ENCODE data around the gene LIPT1.
A peak's percentile ranks its signal among the peaks of the same experiment; 100 is the strongest.
"Not testable (repeated sequence)": the region's sequence is repeated elsewhere in the genome, so short reads cannot be mapped to it uniquely, and the experiment has no call there.

LIPT1 gene

DNA sequence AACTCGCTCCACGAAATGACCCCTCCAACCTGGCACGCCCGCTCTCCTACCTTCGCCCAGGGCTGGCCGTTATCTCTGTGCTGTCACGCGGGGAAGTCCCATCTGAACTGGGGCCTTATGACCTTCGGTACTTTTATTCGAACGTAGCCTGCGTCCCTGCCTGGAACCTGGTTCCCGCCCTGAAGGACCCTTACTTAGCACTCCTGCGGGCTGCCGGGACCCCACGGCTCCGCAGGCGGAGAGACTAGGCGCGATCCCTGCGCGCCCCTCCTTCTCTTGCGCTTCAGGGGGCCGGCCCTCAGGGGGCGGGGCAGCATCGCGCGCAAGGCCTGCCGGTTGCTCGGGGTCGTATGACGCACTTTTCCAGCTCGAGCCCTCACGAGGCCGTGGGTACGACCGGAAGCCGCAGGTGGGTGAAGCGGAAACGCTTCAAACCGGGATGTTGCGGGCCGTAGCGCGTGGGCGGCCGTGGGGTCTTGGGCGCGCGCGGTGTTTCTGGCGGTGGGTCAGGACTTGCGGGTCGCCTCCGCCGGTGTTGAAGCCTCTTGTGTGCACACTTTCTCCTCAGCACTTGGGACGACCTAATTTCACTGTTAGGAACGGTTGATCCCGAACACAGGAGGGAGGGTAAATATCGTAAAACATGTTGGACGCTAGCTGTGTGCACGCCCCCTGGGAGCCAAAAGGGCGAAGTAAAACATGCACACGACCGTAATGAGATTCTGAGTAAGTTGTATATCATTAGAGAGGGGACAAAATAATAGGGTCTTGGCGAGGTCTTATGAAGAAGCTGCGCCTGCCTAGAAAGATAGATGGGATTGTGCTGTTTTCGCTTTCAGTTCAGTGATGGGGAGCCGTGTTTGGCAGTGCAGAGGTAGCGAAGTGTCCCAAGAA lies at the start of gene LIPT1, which contains the start of gene TSGA10:
TSS of gene LIPT1 (plus strand) at position 325 of the 894 bp plus-strand sequence. CDS start 6,991 bp downstream, outside the sequence.
TSS of gene TSGA10 (minus strand) at position 300 of the 894 bp plus-strand sequence. CDS start 45,503 bp downstream, outside the sequence.
- peak; percentile 19 for FAIRE-seq

DNA sequence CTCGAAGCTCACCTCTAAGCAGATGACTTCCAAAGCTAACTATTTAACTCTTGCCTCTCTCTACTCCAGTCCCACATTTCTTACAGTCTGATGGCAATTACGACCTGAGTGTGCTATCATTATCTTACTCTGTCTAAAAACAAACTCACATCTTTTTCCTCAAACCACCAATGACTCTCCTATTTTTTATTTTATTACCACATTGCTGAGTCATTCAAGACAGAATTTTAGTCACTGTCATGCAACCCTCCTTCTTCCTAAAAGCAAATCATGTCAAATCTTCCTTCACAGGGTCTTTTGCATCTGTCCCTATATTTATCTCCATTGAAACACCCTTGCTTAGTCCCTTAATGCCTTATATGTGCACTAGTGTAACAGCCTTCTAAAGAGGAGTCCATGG lies 47.9 kb upstream of the LIPT1 start:
- no peak for FAIRE-seq

DNA sequence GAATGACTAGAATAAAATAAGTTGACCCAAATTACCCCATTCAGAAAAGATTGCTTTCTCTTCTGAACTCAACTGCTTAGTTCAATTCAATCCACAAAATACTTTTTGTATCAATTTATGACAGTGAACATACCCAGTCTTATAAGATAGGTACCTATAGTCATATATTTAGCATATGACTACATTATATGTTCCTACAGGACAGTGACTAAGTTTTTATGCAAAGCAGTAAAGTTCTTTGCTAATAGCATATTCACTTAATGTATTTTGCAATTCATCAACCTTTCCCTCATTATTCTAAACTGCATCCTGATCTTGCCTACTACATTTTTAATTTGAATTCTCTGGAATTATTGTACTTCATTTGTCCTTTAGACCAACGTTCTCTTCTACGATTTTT lies 43.5 kb upstream of the LIPT1 start:
- FAIRE-seq: no peak

DNA sequence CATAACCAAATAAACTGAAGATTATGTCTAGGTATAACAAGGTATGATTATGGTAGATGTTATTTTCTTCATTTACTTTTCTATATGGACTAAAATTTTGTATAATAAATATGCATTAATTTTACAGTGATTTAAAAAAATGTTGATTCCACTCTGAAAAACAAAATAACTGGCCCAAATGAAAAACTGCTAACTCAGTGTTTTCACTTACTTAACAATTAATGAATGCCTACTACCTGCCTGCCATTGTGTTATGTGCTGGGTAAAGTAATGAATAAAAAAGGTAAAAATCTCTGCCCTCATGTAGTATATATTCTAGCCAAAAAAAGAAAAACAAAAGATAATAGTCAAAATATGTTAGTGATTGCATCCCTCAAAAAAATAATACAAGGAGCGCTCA lies 42.8 kb upstream of the LIPT1 start:
- no peak for FAIRE-seq

DNA sequence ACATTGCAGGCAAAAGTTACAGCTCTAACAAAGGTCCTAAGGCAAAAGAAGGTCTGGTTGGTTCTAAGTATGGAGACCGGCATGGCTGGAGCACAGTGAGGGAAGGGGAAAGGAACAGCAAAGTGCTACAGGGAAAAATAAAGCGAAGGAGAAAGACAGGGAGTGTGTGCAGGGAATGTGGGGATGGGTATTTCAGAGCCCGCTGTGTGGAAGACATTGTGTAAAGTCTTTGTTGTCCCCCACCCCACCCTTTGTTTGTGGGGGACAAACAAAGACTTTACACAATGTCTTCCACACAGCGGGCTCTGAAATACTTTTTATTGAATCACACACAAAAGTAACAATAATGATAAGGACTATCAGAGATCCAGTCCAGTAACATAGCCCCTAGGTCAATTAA lies 42.1 kb upstream of the LIPT1 start:
- no peak for FAIRE-seq

DNA sequence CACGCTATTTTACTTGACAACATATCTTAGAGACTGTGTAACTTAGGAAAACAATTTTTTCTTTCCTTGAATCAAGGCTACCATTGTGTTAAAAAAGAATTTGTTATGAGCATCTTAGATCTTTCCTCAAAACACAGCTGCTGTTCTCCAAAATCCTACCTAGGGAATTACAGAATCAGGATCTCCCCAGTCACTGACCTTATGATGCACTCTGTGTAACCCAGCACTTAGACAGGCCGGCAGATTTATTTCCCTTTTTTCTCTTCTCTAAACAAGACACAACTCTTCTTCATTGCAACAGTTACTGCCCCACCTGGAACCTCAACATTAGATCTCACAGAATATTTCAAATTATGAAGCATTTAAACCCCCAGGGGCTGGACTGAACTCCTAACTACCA lies 26.8 kb upstream of the LIPT1 start:
- FAIRE-seq: no peak

DNA sequence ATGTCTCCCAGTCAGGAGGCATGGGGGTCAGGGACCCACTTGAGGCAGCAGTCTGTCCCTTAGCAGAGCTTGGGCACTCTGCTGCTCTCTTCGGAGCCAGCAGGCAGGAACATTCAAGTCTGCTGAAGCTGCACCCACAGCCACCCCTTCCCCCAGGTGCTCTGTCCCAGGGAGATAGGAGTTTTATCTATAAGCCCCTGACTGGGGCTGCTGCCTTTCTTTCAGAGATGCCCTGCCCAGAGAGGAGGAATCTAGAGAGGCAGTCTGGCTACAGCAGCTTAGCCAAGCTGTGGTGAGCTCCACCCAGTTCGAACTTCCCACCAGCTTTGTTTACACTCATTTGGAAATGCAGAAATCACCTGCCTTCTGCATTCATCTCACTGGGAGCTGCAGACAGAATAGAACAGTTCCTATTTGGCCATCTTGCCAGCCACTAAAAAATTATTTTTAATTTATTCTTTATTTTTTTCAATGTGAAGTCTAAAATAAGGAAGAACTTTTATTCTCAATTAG lies 19.7 kb upstream of the LIPT1 start:
- not testable (repeated sequence) for FAIRE-seq

DNA sequence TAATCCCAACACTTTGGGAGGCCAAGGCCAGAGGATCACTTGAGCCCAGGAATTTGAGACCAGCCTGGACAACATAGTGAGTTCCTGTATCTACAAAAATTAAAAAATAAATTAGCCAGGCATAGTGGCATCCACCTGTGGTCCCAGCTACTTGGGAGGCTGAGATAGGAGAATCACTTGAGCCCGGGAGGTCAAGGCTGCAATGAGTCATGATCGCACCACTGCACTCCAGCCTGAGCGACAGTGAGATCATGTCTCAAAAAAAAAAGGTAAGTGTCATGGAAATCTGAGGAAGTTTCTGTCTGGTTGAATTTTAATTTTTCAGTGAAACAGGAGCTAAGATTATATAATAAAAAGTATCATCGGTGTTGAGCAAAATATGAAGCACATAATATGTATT lies 15.8 kb upstream of the LIPT1 start:
- FAIRE-seq: no peak

DNA sequence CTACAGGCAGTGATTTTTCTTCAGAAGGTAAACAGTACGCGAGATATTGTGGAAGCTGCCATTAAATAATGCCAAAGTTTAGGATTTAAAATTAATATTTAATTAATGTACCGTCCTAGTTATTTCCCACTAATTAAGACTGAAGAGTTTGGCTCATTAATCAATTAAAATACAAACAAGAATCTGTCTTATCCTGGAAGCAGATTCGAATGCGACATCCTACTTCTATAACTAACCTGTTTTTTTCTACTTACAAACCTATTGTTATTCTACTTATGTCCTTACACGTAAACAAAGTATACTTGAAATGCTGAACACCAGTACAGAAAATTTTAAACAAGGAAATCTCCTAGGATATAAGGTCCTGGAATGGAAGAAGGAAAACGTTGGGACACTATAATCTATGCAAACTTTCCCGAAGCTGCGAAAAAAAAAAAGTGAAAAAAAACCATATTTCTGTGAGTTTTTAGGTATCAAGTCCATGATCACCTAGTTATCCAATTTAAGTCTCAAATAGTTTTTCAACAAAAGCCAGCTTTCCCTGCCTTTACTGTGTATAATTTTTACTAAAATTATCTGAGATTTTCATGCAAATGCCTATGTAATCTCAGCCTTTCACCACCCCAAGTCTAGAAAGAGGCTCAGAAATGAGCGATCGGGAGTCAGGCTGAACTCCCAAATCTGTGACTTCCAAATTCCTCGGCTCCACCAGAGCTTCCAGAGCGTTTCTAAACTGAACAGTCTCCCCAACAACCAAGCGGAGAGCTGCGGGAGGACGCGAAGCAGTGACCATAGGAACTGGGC lies 14.5 kb upstream of the LIPT1 start:
- FAIRE-seq: no peak

DNA sequence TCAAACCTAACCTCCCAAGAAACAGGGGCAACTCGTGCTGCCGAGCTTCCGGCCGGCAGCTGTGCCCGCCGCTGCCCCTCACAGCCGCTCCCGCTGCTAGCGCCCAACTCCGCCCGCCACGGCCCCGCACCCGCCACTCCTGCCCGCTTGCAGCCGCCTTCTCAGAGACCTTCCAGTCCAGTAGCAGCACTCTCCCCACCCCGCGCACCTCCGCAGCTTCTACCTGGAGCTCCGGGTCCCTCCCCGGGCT lies 14.0 kb upstream of the LIPT1 start:
- FAIRE-seq: no peak

DNA sequence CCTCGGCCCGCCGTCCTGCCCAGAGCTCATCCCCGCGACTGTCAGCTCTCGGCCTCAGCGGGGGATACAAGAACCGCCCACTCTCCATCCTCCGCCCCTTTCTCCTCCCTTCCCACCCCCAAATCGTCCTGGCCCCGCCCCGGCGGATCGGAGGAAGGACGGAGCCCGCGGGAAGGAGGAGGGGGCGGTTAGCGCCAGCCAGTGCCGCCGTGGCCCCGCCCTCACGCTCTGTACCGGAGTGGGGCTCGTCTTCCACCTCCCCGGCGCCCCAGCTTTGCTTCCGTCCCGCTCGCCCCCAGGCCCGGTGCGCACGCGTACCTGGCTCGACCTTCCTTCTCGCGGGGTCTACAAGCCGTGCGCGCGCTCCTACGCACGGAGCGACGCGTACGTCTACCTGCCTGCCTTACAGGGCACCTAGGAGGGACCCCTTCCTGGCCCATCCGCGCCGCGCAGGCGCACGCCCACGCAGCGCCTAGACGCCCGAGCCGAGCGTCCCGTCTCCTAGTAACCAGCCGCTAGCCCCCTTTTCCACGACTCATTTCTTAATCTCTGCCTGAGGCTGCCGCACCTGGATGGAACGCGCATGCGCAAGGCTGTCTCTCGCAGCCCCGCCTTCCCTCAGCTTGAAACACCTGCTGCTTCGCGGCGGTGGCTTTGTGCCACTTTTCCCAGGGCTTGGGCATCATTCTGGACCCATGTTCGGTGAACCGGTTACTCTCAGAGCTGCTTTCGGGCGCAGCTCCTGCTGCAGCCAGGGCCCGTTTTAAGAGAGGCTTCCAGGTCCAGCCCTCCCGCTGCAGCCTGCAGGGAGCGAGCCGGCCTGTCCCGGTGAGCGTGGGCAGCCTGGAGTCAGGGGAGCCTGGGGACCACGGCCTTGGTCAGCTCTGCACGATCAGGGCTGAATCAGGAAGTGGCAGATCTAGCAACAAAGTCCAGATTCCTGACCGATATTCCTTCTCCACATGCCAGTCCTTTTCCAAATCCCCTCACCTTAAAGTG lies 13.4 kb upstream of the LIPT1 start, which contains the start of gene C2orf15:
TSS of gene C2orf15 (plus strand) at position 598 of the 999 bp plus-strand sequence. CDS start 8,852 bp downstream, outside the sequence.
- FAIRE-seq: no peak

DNA sequence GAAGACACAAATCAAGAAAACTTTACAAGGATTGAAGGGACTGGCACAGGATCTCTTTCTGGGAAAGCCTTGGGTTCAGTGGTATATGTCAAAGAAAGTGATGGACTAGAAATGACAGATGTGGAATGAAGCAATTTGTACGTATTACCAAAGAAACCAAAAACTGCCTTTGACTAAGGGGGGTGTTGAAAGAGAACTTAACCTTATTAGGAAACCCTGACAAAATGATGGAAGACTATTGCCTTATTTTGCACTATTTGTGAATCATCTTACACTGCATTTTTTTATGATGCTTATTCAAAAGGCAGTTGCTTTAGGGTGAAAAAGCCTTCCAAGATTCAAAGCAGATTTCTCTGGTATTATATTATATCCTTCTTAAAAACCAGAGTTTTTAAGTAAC lies 4.1 kb upstream of the LIPT1 start:
- no peak for FAIRE-seq

DNA sequence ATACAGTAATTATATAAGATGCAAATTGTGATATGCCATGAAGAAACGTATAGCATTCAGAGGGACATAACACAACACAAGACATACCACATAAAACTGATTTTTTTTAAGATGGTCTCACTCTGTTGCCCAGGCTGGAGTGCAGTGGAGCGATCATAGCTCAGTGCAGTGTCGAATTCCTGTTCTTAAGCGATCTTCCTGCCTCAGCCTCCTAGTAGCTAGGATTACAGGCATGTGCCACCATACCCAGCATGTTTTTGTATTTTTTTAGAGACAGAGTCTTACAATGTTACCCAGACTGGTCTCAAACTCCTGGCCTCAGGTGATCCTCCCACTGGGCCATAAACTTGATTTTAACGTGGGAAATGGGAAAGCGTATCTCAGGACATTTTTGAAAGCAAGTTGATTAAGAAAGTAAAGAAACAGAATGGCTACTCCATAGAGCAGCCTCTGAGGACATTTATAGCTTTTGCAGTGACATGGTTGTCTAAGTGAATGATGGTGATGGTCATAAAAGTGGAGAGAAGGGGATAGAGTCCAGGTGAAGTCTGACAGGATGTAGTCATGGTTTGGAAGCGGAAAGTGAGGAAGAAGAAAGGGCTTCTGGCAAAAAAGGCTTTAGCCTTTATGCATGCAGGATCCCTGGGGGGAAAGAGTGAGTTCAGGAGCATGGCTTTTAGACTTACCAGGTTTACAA lies 2.4 kb upstream of the LIPT1 start:
- FAIRE-seq: no peak

DNA sequence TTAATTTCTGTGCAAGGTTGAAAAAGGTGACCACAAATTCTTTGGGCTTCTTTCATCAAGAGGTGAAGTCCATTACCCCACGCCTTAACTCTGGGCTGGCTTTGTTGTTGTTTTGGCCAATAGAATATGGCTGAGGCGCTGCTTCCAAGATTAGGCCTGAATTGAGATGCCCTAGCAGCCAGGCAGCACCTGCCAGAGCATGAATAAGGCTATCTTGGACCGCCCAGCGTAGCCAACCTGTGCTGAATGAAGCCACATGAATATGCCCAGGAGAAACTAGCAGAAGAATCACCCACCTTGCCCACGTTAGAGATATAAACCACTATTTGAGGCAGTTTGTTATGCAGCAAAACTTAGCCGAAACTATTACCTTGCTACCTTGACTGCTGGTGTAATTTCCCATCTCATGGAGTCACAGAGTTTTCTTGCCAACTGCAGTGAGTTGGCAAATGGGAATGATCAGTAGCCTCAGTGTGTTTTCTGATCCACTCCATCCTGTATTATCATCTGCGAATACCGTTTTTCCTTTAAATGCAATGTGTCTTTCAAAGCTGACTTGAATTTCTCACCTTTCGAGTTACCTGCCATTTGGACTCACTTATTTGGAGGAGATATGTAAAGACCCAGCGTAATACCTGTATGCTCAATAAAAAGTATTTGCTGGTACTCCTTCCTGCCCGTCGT lies 704 bp upstream of the LIPT1 start:
- no peak for FAIRE-seq

DNA sequence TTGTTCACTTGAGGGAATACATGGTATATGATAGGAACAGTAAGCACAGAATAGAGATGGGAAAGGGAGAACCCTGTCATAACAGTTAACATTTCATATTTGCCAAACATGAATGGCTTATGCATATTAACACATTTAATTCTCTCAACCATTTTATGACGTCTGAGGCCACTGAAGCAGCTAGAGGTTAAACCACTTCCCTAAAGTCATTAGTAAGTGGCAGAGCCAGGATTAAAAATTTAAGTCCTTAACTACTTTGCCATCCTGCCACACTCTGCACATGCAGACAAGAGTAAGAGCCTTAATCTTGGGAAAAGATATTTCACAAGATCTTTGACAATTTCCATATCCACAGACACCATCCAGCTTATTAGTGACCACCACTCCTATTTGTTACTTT lies 2.1 kb downstream of the LIPT1 start:
- FAIRE-seq: no peak

DNA sequence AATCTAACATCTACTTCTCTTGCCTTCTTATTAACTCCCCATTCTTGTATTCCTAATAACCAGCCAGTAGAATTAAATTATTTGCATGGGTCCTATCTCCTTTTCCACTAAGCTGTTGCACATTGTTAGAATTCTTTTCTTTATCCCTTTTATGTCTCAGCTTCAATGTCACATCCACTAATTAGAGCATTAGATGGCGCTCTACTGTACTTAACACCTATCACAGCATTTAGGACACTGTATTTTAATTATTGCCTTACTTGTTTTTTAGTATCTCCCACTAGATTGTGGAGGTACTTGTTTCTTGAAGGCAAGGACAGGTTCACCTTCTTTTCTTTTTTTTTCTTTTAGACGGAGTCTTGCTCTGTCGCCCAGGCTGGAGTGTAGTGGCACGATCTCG lies 3.8 kb downstream of the LIPT1 start:
- FAIRE-seq: no peak

DNA sequence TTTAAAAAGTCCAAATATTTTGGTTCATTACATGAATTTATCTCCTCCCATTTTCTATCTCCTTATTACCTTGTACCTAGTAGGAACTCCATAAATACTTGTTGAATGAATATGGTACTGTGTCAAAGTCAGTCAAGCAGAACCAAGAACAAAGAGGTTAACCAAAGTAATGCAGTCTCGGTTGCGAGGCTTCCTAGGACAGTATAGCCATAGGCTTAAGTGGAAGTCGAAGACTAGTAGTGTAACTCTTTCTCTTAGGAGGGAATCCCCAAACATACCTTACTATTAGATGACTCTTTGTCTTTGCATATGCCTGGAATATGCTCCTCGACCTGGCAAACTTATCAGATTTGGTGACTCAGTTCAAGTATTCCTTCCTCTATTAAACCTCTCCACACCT lies 4.8 kb downstream of the LIPT1 start:
- FAIRE-seq: no peak

DNA sequence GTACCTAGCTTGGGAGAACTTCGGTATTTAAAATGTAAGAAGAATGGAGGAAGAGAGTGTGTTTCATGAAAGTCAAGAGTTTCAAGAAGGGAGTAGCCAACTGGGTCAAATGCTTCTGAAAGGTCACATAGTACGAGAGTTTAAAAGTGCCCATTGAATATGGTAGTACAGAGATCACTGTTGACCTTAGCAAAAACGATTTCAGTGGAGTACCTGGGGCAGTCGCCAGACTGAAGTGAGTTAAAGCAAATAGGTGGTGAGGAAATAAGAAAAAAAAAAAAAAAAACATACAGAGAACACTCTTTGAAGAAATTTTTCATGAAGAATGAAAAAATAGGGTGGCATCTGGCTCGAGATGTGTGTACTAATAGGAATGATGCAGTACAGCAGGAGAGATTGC lies 11.5 kb downstream of the LIPT1 start:
- FAIRE-seq: no peak

DNA sequence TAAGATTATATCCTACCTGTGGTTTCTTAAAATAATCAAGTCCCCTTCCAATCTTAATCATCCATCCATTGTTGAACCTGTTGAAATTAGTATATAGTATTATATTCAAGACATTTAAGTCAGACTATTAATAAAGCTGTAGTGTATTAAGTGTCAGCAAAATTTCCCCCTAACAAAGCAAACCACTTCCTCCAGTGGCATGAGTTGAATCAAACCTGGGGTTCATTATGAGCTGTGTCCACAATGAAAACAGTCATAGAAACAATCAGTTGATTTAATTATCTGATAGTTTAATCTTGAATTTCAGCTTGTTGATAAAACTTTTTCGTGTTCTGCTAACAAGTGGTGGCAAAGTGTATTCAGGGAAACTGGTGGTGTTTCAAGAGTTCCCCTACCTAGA lies 14.8 kb downstream of the LIPT1 start:
- FAIRE-seq: no peak

DNA sequence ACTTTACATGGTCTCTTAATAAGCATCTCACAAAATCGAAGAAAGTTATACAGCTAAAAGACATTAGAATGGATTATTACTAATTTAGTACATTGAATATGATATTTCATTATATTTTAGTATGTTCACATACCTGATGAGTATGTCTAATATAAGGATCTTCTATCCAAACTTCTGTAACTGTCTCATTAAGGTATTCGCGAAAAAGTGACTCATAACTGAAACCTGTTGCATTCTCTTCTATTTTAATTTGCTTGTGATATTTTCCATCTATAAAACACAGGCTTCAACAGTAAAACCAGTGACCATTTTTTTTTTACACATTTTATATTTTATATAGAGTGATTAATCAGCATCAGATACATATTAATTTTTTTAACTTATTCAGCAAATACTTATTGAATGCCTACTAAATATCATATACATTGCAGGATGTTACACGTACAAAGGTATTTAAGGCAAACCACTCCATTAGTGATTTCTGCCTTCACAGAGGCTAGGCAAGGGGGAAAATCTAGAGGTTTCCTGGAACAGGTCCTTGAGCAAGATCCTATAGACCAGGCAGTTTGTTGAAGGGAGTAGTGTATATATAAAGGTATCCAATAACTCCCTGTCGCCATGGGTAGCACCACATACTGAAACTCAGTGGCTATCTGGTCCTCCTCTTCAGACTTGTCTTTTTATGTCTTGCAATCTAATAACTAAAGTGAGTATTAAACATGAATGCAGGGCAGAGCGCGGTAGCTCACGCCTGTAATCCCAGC lies 16.8 kb downstream of the LIPT1 start:
- FAIRE-seq: peak; percentile 3

Measured in A204.1 (cell line).